ENCODE measurements around the gene NME8.

The NME8 gene

GRCh38 chr7:37942934-37943610 lies 94.7 kb downstream of the NME8 start:
- no peak for DNase-seq

- DNase-seq = no peak
These were observed 95.7 kb downstream of the NME8 start for GRCh38 chr7:37943905-37944736.

GRCh38 chr7:37944737-37945054 lies 96.3 kb downstream of the NME8 start:
- DNase-seq = no peak

DNA sequence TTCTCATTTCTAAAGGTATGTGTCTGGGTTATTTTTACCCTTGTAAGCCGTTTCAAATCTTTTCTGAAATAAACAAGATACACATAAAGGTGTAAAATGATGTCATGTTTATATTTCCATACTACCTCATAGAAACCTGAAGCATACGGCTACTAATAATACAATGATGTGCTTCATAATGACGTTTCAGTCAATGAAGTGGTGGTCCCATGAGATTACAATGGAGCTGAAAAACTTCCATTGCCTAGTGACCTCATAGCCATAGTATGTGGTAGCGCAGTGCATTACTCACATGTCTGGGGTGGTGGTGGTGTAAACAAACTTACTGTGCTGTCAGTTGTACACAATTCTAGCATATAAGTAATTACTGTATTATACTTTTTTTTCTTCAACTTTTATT lies 96.9 kb downstream of the NME8 start:
- DNase-seq = no peak

GRCh38 chr7:37947138-37947940 lies 98.9 kb downstream of the NME8 start:
- no peak for DNase-seq

GRCh38 chr7:37947941-37948210 lies 99.5 kb downstream of the NME8 start:
- DNase-seq = no peak

All from hematopoietic multipotent progenitor cell treated with erythropoietin and hydrocortisone succinate and interleukin-3 and kit ligand, for 4 days (in vitro differentiated cells).